Measurements from ENCODE around the gene PAX8.

Gene PAX8

GRCh38 chr2:113264713-113265403 lies 13.9 kb downstream of the PAX8 start:
- no peak for DNase-seq

- no peak for DNase-seq
These were observed 15.2 kb downstream of the PAX8 start for GRCh38 chr2:113263546-113263945.

- DNase-seq: peak; percentile 53 to 78 (median 70)
These were observed 17.7 kb downstream of the PAX8 start for GRCh38 chr2:113260991-113261390.

- DNase-seq: no peak
These were observed 20.1 kb downstream of the PAX8 start for GRCh38 chr2:113258471-113259147.

GRCh38 chr2:113257516-113258264 lies 21.0 kb downstream of the PAX8 start:
- peak; percentile 37 to 78 (median 58) for DNase-seq

- no peak for DNase-seq
These were observed 23.3 kb downstream of the PAX8 start for GRCh38 chr2:113255140-113256070.

GRCh38 chr2:113253453-113253852 lies 25.3 kb downstream of the PAX8 start:
- no peak for DNase-seq

GRCh38 chr2:113252047-113252590 lies 26.6 kb downstream of the PAX8 start:
- DNase-seq: no peak

GRCh38 chr2:113251118-113251517 lies 27.6 kb downstream of the PAX8 start:
- peak in 3 of 4 experiments; percentile 34 to 53 (median 44) for DNase-seq

GRCh38 chr2:113248997-113249770 lies 29.5 kb downstream of the PAX8 start:
- DNase-seq: peak; percentile 85 to 88 (median 86)

- DNase-seq: no peak
These were observed 32.1 kb downstream of the PAX8 start for GRCh38 chr2:113246606-113247005.

GRCh38 chr2:113245276-113245711 lies 33.4 kb downstream of the PAX8 start:
- DNase-seq: no peak

GRCh38 chr2:113242327-113242726 lies 36.4 kb downstream of the PAX8 start:
- no peak for DNase-seq

GRCh38 chr2:113240915-113241911 lies 37.5 kb downstream of the PAX8 start:
- DNase-seq: peak; percentile 93 to 99 (median 94)

GRCh38 chr2:113240150-113240914 lies 38.4 kb downstream of the PAX8 start:
- DNase-seq: peak; percentile 95 to 98 (median 96)

- peak; percentile 58 to 89 (median 82) for DNase-seq
These were observed 39.6 kb downstream of the PAX8 start for GRCh38 chr2:113238871-113239839.

- peak in 1 of 4 experiments; percentile 42 for DNase-seq
These were observed 41.0 kb downstream of the PAX8 start for GRCh38 chr2:113237604-113238160.
